ENCODE results near the gene ZCCHC13. TPM values are rescaled to one million over a fixed set of nuclear protein-coding genes. Genes with fewer than 3 reads are reported as not detected.
"Not testable (repeated sequence)": the region's sequence is repeated elsewhere in the genome, so short reads cannot be mapped to it uniquely, and the experiment has no call there.

Gene ZCCHC13
- polyA plus RNA-seq (2013, experiment 1 of 4): not detected
- polyA plus RNA-seq (2013, experiment 2 of 4): not detected
- not detected for polyA plus RNA-seq (2013, experiment 3 of 4)
- polyA plus RNA-seq (2013, experiment 4 of 4): not detected

DNA sequence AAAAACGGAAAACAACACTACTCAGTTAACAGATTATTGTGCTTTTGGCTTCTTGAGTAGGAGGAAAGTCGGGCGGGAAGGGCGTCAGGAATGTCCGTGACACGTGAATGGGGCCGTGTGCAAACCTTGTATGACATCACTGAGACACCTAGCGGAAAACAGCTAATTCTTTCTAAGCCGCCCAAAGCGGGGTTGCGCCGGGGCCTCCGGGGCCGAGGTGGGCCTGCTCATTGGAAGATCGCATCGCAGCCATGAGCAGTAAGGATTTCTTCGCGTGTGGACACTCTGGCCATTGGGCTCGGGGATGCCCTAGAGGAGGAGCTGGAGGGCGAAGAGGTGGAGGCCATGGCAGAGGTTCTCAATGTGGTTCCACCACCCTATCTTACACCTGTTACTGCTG is at the start of gene ZCCHC13:
Gene ZCCHC13, plus strand, starts transcription at position 165 of the 400 bp plus-strand sequence. Its CDS starts 87 bp downstream, at position 252.
- WGBS, 2 experiments: 96 to 97% methylated on average over 17 to 20 of the region's 20 CpGs
- no peaks in the 10 kb centered on the region for H3K4me1 ChIP-seq (ENCODE audit: control insufficient read depth, insufficient read depth, low read length)
- no peak within 1 kb of the TSS for H3K4me3 ChIP-seq (ENCODE audit: insufficient read depth, low read depth, low read length)
- no peaks in the 10 kb centered on the region for H3K36me3 ChIP-seq (ENCODE audit: control insufficient read depth, insufficient read depth, low read length)
- no peaks in the 10 kb centered on the region for H3K9me3 ChIP-seq (ENCODE audit: control insufficient read depth, low read length)
- no peaks in the 10 kb centered on the region for H3K27me3 ChIP-seq (ENCODE audit: control insufficient read depth, insufficient read depth, low read length, poor library complexity, severe bottlenecking)
- H3K27ac ChIP-seq (ENCODE audit: insufficient read depth, low read depth, low read length, poor library complexity, severe bottlenecking): no peak within 1 kb of the TSS

DNA sequence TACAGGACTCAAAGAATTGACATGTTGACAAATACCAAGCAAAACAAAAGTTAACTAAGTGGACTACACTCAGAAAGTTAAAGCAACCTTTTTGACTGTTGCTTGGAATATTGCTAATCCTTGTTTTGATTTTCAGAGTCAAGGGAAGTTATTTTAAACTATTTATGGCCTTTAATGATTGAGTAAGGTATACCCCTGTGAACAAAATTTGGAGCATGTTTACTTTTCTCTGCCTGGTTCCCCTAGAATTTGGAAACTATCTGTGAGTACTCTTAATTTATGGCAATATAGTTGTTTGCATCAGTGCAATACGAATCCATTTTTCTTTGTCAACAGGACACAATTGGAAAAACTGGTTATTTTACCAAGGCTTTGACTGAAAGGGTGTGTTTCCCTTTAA is 45.9 kb upstream of the ZCCHC13 start:
- not testable (repeated sequence) for H3K4me1 ChIP-seq (ENCODE audit: control insufficient read depth, insufficient read depth, low read length); H3K4me3 ChIP-seq (ENCODE audit: insufficient read depth, low read depth, low read length); H3K9me3 ChIP-seq (ENCODE audit: control insufficient read depth, low read length); H3K36me3 ChIP-seq (ENCODE audit: control insufficient read depth, insufficient read depth, low read length); H3K27me3 ChIP-seq (ENCODE audit: control insufficient read depth, insufficient read depth, low read length, poor library complexity, severe bottlenecking); H3K27ac ChIP-seq (ENCODE audit: insufficient read depth, low read depth, low read length, poor library complexity, severe bottlenecking)
- 100% methylated on average over 1 of the region's 1 CpG for WGBS, 2 experiments

DNA sequence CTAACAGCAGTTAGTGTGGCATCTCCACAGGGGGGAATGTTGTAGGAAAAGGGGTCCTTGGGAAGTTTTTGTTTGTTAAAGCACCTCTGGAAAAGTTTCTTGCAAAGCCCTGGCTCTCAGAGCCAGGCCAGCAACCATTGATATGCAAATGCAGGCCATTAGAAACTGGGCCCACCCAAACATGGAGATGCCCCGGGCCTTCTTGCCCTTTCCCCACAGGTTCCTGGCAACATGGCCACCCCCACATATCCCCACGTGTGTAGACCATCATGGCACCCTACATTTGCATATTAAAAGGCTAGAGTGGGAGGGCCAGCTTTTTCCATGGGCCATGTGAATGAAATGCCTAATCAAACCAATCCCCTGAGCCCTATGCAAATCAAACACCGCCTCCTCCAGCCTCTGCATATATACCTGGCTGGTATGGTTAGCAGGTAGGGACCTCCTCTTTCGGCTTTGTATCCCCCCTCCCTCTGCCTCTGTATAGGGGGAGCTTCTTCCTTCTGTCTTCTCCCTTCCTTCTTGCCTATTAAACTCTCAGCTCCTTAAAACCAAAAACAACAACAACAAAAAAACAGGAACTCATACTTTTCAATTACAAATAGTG is 44.0 kb upstream of the ZCCHC13 start:
- Histone ChIP-seq H3K27me3 (ENCODE audit: control insufficient read depth, insufficient read depth, low read length, poor library complexity, severe bottlenecking) (no peaks in the 10 kb centered on the region), H3K4me3 (ENCODE audit: insufficient read depth, low read depth, low read length) (no peak overlapping the region), H3K4me1 (ENCODE audit: control insufficient read depth, insufficient read depth, low read length) (no peaks in the 10 kb centered on the region), H3K9me3 (ENCODE audit: control insufficient read depth, low read length) (no peaks in the 10 kb centered on the region), H3K27ac (ENCODE audit: insufficient read depth, low read depth, low read length, poor library complexity, severe bottlenecking) (no peak overlapping the region), H3K36me3 (ENCODE audit: control insufficient read depth, insufficient read depth, low read length) (peaks cover 4% of the 10 kb centered on the region)
- WGBS, 2 experiments: 4 to 25% methylated on average over 2 to 3 of the region's 4 CpGs

DNA sequence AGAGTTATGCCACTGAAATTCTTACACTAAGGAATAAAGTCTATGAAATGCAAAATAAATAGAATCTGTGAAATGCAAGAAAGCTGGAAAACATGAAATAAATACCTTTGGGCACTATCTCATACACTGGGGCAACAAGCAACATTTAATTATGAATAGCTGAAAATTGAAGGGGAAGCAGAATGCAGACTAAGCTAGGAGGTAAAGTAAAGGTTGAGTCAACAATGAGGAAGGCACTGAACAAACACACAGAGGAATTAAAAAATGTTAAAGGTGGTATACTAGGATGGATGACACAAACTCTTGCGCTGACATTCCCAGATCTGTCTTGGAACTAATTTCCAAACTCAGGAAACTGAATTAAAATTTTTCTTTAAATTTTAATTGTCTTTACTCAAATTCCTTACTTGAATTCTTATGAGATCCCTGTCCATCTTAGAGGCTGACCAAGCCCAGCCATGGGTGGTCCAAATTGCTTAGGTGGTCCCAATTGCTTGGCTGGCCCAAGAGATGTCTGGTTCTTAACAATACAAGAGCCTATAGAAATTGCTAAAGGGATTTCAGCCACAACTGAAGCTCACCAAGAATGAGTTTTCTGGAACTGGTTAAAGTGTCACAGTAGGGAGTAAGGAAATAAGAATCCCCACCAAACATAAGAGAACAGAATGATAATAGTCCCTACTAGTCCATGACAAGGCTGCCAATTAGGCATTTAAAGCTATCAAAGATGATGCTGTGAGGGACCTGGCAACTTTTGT is 41.3 kb upstream of the ZCCHC13 start:
- Histone ChIP-seq H3K27me3 (ENCODE audit: control insufficient read depth, insufficient read depth, low read length, poor library complexity, severe bottlenecking) (no peaks in the 10 kb centered on the region), H3K9me3 (ENCODE audit: control insufficient read depth, low read length) (no peaks in the 10 kb centered on the region), H3K27ac (ENCODE audit: insufficient read depth, low read depth, low read length, poor library complexity, severe bottlenecking) (no peak overlapping the region), H3K36me3 (ENCODE audit: control insufficient read depth, insufficient read depth, low read length) (peaks cover 4% of the 10 kb centered on the region), H3K4me3 (ENCODE audit: insufficient read depth, low read depth, low read length) (no peak overlapping the region), H3K4me1 (ENCODE audit: control insufficient read depth, insufficient read depth, low read length) (no peaks in the 10 kb centered on the region)
- 100% methylated on average over 1 of the region's 1 CpG for WGBS, 2 experiments

DNA sequence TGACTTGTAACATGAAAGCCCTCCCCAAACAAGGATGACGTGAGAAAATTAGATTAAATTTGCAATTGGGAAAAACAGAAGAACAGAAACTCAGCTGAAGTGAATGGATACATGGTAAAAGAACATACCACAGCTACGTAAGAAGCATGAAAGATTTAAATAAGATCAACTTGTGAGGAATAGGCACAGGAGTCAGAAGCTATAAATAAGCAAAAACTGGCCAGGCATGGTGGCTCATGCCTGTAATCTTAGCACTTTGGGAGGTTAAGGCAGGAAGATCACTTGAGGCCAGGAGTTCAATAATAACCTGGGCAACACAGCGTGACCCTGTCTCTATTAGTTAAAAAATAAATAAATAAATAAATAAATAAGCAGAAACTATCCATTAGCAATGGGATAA is 33.6 kb upstream of the ZCCHC13 start:
- Histone ChIP-seq H3K27ac (ENCODE audit: insufficient read depth, low read depth, low read length, poor library complexity, severe bottlenecking) (no peak overlapping the region), H3K4me1 (ENCODE audit: control insufficient read depth, insufficient read depth, low read length) (no peaks in the 10 kb centered on the region), H3K9me3 (ENCODE audit: control insufficient read depth, low read length) (no peaks in the 10 kb centered on the region), H3K27me3 (ENCODE audit: control insufficient read depth, insufficient read depth, low read length, poor library complexity, severe bottlenecking) (no peaks in the 10 kb centered on the region), H3K4me3 (ENCODE audit: insufficient read depth, low read depth, low read length) (no peak overlapping the region), H3K36me3 (ENCODE audit: control insufficient read depth, insufficient read depth, low read length) (no peaks in the 10 kb centered on the region)
- WGBS, 2 experiments: 90 to 94% methylated on average over 2 of the region's 3 CpGs

DNA sequence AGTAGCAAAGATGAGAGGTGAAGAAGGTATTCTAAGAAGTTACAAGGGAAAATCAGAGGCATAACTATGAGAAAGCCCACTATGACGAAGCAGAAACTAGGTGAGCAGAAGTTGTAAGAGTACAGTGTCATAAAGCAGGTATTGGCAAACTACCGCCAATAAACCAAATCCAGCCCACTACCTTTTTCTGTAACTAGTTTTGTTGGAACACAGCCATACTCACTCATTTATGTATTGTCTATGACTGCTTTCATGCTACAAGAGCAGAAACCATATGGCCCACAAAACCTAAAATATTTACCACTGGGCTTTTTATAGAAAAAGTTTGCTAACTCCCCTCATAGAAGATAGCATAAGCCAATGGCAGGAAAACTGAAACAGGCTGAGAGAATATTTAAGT is 31.8 kb upstream of the ZCCHC13 start:
- Histone ChIP-seq H3K36me3 (ENCODE audit: control insufficient read depth, insufficient read depth, low read length) (no peaks in the 10 kb centered on the region), H3K9me3 (ENCODE audit: control insufficient read depth, low read length) (no peaks in the 10 kb centered on the region), H3K4me1 (ENCODE audit: control insufficient read depth, insufficient read depth, low read length) (no peaks in the 10 kb centered on the region), H3K27ac (ENCODE audit: insufficient read depth, low read depth, low read length, poor library complexity, severe bottlenecking) (no peak overlapping the region), H3K27me3 (ENCODE audit: control insufficient read depth, insufficient read depth, low read length, poor library complexity, severe bottlenecking) (no peaks in the 10 kb centered on the region), H3K4me3 (ENCODE audit: insufficient read depth, low read depth, low read length) (no peak overlapping the region)
- WGBS, 2 experiments: 85 to 100% methylated on average over 2 of the region's 2 CpGs

DNA sequence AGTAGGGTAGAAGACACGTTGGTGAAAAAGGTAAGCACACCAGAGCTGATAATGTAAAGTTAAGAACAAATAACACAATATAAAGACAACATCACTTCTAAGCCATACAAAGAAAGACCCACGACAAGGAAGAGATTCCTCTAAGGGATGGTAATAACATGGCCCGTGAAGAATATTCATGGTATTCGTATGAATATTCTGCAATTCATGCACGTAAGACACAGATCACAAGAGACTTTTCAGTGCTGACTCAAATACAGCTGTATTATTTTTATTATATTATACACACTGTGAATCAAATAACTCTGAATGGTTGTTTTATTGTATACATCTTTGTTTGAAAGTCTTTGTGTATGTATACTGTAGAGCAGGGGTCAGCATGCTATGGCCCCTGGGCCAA is 29.5 kb upstream of the ZCCHC13 start:
- H3K27ac ChIP-seq (ENCODE audit: insufficient read depth, low read depth, low read length, poor library complexity, severe bottlenecking): no peak overlapping the region
- no peaks in the 10 kb centered on the region for H3K27me3 ChIP-seq (ENCODE audit: control insufficient read depth, insufficient read depth, low read length, poor library complexity, severe bottlenecking)
- no peaks in the 10 kb centered on the region for H3K4me1 ChIP-seq (ENCODE audit: control insufficient read depth, insufficient read depth, low read length)
- no peaks in the 10 kb centered on the region for H3K36me3 ChIP-seq (ENCODE audit: control insufficient read depth, insufficient read depth, low read length)
- no peak overlapping the region for H3K4me3 ChIP-seq (ENCODE audit: insufficient read depth, low read depth, low read length)
- H3K9me3 ChIP-seq (ENCODE audit: control insufficient read depth, low read length): no peaks in the 10 kb centered on the region
- 89 to 100% methylated on average over 1 to 3 of the region's 5 CpGs for WGBS, 2 experiments

DNA sequence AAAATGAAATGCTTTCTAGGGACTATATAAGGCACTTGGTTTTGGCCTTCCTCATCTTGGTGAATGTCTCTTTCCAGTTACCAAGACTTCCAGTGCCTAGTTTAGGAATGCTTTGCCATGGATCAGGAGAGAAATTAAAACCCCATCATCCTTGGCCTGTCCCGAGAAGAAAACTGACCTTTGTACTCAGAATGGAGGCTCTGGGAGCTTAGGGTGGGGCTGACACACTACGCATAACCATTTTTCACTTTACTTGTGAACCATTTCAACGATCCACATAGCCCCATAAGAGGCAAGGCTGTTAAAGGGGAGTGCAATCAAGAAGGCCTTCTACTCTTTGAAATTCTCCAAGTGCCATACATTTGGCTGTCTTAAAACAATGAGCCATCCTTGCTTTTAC is 26.7 kb upstream of the ZCCHC13 start:
- Histone ChIP-seq H3K27me3 (ENCODE audit: control insufficient read depth, insufficient read depth, low read length, poor library complexity, severe bottlenecking) (no peaks in the 10 kb centered on the region), H3K9me3 (ENCODE audit: control insufficient read depth, low read length) (no peaks in the 10 kb centered on the region), H3K36me3 (ENCODE audit: control insufficient read depth, insufficient read depth, low read length) (peaks cover 3% of the 10 kb centered on the region), H3K4me1 (ENCODE audit: control insufficient read depth, insufficient read depth, low read length) (no peaks in the 10 kb centered on the region), H3K4me3 (ENCODE audit: insufficient read depth, low read depth, low read length) (no peak overlapping the region), H3K27ac (ENCODE audit: insufficient read depth, low read depth, low read length, poor library complexity, severe bottlenecking) (no peak overlapping the region)
- 89 to 100% methylated on average over 3 of the region's 3 CpGs for WGBS, 2 experiments

DNA sequence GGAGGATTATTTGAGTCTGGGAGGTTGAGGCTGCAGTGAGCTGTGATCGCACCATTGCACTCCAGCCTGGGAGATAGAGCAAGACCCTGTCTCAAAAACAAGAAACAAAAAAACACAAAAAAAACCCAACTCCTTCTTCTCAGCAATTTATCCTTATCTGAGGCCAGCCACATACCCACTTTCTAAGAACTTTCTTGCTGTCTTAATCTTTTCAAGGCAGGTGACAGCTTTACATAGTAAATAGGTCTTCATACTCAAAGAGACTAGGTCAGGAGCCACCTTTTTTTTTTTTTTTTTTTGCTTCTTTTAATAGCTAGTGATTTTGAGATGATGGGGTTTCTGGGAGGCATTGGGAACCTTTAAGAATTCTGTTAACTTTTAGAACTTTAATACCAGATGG is 26.1 kb upstream of the ZCCHC13 start:
- Histone ChIP-seq H3K27me3 (ENCODE audit: control insufficient read depth, insufficient read depth, low read length, poor library complexity, severe bottlenecking) (no peaks in the 10 kb centered on the region), H3K4me3 (ENCODE audit: insufficient read depth, low read depth, low read length) (no peak overlapping the region), H3K4me1 (ENCODE audit: control insufficient read depth, insufficient read depth, low read length) (no peaks in the 10 kb centered on the region), H3K36me3 (ENCODE audit: control insufficient read depth, insufficient read depth, low read length) (peaks cover 3% of the 10 kb centered on the region), H3K9me3 (ENCODE audit: control insufficient read depth, low read length) (no peaks in the 10 kb centered on the region), H3K27ac (ENCODE audit: insufficient read depth, low read depth, low read length, poor library complexity, severe bottlenecking) (no peak overlapping the region)
- 60 to 89% methylated on average over 1 of the region's 1 CpG for WGBS, 2 experiments

DNA sequence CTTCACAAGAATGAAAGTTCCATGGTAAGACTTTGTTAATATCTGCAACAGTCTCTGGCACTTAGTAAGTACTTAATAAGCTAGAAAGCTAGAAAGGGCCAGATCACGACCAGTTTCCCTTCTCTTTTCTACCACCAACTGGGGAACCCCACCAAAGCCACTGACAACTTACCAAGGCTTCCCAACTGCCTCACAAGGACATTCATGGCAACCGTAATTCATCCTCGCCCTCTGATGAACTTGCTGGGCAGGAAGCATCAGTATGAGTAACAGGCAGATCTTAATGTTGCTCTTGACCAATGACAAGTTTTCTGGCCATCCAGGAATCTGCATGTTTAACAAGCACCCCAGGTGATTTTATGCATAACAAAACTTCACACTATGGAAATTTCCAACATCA is 23.2 kb upstream of the ZCCHC13 start:
- no peak overlapping the region for H3K4me3 ChIP-seq (ENCODE audit: insufficient read depth, low read depth, low read length)
- H3K27me3 ChIP-seq (ENCODE audit: control insufficient read depth, insufficient read depth, low read length, poor library complexity, severe bottlenecking): no peaks in the 10 kb centered on the region
- H3K36me3 ChIP-seq (ENCODE audit: control insufficient read depth, insufficient read depth, low read length): peaks cover 3% of the 10 kb centered on the region
- 84 to 92% methylated on average over 3 of the region's 3 CpGs for WGBS, 2 experiments
- H3K4me1 ChIP-seq (ENCODE audit: control insufficient read depth, insufficient read depth, low read length): no peaks in the 10 kb centered on the region
- no peak overlapping the region for H3K27ac ChIP-seq (ENCODE audit: insufficient read depth, low read depth, low read length, poor library complexity, severe bottlenecking)
- no peaks in the 10 kb centered on the region for H3K9me3 ChIP-seq (ENCODE audit: control insufficient read depth, low read length)
